HepG2 (cell line): Measurements from ENCODE around the gene EGFLAM. TPM values are rescaled to one million over a fixed set of nuclear protein-coding genes. Genes with fewer than 3 reads are reported as not detected.

Experiments used
- DMAP1 ChIP-seq: IDR thresholded peaks from 2 replicates; pipeline ENCODE4 v1.6.1; 2016
- DR1 ChIP-seq: sonication (generic); formaldehyde crosslinking; IDR thresholded peaks from 2 replicates; pipeline ENCODE4 v1.8.0; 2021; ENCODE audit warnings: mild to moderate bottlenecking, missing genetic modification reagents, inconsistent platforms
- EP300 ChIP-seq, 3 experiments: sonication (generic) in 1 of 3; formaldehyde crosslinking in 1 of 3; IDR thresholded peaks; 2 replicates each; pipeline versions ENCODE4 v1.5.1 to v1.6.1; 2011 to 2020; ENCODE audit warnings: low read depth in 2 of 3, low read length in 2 of 3, borderline replicate concordance in 1 of 3, improper control_type of control experiment in 1 of 3, mild to moderate bottlenecking in 1 of 3, missing genetic modification reagents in 1 of 3, moderate library complexity in 1 of 3
- GATAD2A ChIP-seq: IDR thresholded peaks from 2 replicates; pipeline ENCODE4 v1.6.1; 2016
- KMT2B ChIP-seq: IDR thresholded peaks from 2 replicates; pipeline ENCODE4 v1.6.1; 2016; ENCODE audit warnings: missing genetic modification reagents, missing compliant biosample characterization
- NR2F6 ChIP-seq, 2 experiments: IDR thresholded peaks; 2 replicates each; pipeline ENCODE4 v1.6.1; 2016; ENCODE audit warnings: antibody characterized with exemption in 1 of 2, mild to moderate bottlenecking in 1 of 2
- PHF8 ChIP-seq: sonication (generic); formaldehyde crosslinking; IDR thresholded peaks from 2 replicates; pipeline ENCODE4 v1.5.0; 2020; ENCODE audit warnings: missing genetic modification reagents
- SALL1 ChIP-seq: sonication (generic); formaldehyde crosslinking; IDR thresholded peaks from 2 replicates; pipeline ENCODE4 v1.8.0; 2022; ENCODE audit warnings: mild to moderate bottlenecking, missing genetic modification reagents
- SALL2 ChIP-seq: sonication (generic); formaldehyde crosslinking; IDR thresholded peaks from 2 replicates; pipeline ENCODE4 v1.8.1; 2023; ENCODE audit warnings: mild to moderate bottlenecking, missing genetic modification reagents, inconsistent platforms
- SPEN ChIP-seq: sonication (generic); formaldehyde crosslinking; IDR thresholded peaks from 2 replicates; pipeline ENCODE4 v1.5.1; 2020; ENCODE audit warnings: low read depth, mild to moderate bottlenecking, missing genetic modification reagents
- TBP ChIP-seq: sonication (generic); formaldehyde crosslinking; IDR thresholded peaks from 2 replicates; pipeline ENCODE4 v1.5.0; 2020; ENCODE audit warnings: missing genetic modification reagents
- ZNF10 ChIP-seq: sonication (generic); formaldehyde crosslinking; IDR thresholded peaks from 2 replicates; pipeline ENCODE4 v1.4.0; 2020; ENCODE audit warnings: mild to moderate bottlenecking, low read depth, missing genetic modification reagents, borderline replicate concordance
- ZNF230 ChIP-seq: sonication (generic); formaldehyde crosslinking; IDR thresholded peaks from 2 replicates; pipeline ENCODE4 v1.4.0; 2020; ENCODE audit warnings: mild to moderate bottlenecking, missing genetic modification reagents
- polyA plus RNA-seq, 8 experiments: library from polyadenylated mRNA; depleted of rRNA in 3 of 8; stranded (reverse) in 7 of 8; unstranded in 1 of 8; fragments of >200 nt; fragmentation: Illumina TruSeq in 4 of 8; extraction: Trizol in 4 of 8; gene quantifications; 2 replicates each; pipeline versions ENCODE4 v1.2.1 to v1.2.3, GENCODE V29; 2011 to 2016; ENCODE audit warnings: low read depth in 4 of 8, missing spikeins in 1 of 8, mixed read lengths in 1 of 8; ENCODE audit not compliant: insufficient read depth in 1 of 8
- total RNA-seq, 5 experiments: library from RNA; depleted of rRNA; stranded (reverse); fragments of >200 nt; fragmentation: Illumina TruSeq; extraction: Trizol; gene quantifications; 2 replicates each; pipeline ENCODE4 v1.2.3, GENCODE V29; 2016; ENCODE audit warnings: low read depth in 1 of 5
- TF ChIP-seq, protein P1 (sequence below): sonication (generic); formaldehyde crosslinking; conservative IDR thresholded peaks from 2 replicates; pipeline ENCODE4 v1.4.0; 2020; ENCODE audit warnings: mild to moderate bottlenecking, missing genetic modification reagents, moderate library complexity
- TF ChIP-seq, protein P2 (sequence below): sonication (generic); formaldehyde crosslinking; IDR thresholded peaks from 2 replicates; pipeline ENCODE4 v1.4.0; 2020; ENCODE audit warnings: missing genetic modification reagents, borderline replicate concordance
- TF ChIP-seq, protein P3 (sequence below): IDR thresholded peaks from 2 replicates; pipeline ENCODE4 v1.4.0; 2020; ENCODE audit warnings: mild to moderate bottlenecking, missing genetic modification reagents
- TF ChIP-seq, protein P4 (sequence below): sonication (generic); formaldehyde crosslinking; IDR thresholded peaks from 2 replicates; pipeline ENCODE4 v1.8.0; 2023; ENCODE audit warnings: mild to moderate bottlenecking, missing genetic modification reagents
- TF ChIP-seq, protein P5 (sequence below): sonication (generic); formaldehyde crosslinking; IDR thresholded peaks from 2 replicates; pipeline ENCODE4 v1.4.0; 2020; ENCODE audit warnings: low read depth, mild to moderate bottlenecking, missing genetic modification reagents

Gene EGFLAM
- total and polyA plus RNA-seq, 2 of the 13 experiments (the other 11 are each of a cell fraction or from before 2014, with no cell fraction given), result not detected

DNA sequence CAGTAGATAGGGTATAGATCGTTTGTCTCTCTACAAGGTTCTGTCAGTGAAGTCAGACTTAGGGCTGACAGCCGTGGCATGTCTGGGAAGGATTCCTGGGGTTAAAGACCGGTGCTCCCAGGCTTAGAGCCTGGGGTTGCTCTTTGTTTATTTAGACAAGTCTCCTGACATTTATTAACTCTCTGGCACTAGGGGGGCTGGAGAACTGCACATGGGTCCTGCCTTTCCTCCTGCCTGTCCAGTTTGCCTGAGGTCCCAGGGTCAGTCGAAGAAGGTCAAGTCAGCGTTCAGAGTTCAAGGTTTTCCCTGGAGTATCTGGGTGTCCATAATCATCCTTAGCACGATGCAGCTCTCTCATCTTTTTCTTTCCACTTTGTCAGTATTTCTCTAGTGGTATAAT is 5.6 kb downstream of the EGFLAM start (continued):
- TF ChIP-seq EP300 (IDR thresholded peaks at IDR 0.05; ENCODE audit: low read depth in 2 of 2, low read length in 2 of 2), result no peak
- no peak for TF ChIP-seq EP300 (CRISPR knock-in tag; IDR thresholded peaks at IDR 0.05; ENCODE audit: borderline replicate concordance)
- TF ChIP-seq SALL2 (CRISPR knock-in tag), result no peak
- TF ChIP-seq, protein P1, sequence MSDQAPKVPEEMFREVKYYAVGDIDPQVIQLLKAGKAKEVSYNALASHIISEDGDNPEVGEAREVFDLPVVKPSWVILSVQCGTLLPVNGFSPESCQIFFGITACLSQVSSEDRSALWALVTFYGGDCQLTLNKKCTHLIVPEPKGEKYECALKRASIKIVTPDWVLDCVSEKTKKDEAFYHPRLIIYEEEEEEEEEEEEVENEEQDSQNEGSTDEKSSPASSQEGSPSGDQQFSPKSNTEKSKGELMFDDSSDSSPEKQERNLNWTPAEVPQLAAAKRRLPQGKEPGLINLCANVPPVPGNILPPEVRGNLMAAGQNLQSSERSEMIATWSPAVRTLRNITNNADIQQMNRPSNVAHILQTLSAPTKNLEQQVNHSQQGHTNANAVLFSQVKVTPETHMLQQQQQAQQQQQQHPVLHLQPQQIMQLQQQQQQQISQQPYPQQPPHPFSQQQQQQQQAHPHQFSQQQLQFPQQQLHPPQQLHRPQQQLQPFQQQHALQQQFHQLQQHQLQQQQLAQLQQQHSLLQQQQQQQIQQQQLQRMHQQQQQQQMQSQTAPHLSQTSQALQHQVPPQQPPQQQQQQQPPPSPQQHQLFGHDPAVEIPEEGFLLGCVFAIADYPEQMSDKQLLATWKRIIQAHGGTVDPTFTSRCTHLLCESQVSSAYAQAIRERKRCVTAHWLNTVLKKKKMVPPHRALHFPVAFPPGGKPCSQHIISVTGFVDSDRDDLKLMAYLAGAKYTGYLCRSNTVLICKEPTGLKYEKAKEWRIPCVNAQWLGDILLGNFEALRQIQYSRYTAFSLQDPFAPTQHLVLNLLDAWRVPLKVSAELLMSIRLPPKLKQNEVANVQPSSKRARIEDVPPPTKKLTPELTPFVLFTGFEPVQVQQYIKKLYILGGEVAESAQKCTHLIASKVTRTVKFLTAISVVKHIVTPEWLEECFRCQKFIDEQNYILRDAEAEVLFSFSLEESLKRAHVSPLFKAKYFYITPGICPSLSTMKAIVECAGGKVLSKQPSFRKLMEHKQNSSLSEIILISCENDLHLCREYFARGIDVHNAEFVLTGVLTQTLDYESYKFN (CRISPR knock-in tag), result peak; percentile 49
- no peak for TF ChIP-seq KMT2B
- no peak for TF ChIP-seq SPEN (CRISPR knock-in tag)
- TF ChIP-seq PHF8 (CRISPR knock-in tag), result no peak
- 0 out of 2 replicates have a peak, but pooled peaks have one; percentile 18 for TF ChIP-seq SALL1 (CRISPR knock-in tag)
- TF ChIP-seq, protein P2, sequence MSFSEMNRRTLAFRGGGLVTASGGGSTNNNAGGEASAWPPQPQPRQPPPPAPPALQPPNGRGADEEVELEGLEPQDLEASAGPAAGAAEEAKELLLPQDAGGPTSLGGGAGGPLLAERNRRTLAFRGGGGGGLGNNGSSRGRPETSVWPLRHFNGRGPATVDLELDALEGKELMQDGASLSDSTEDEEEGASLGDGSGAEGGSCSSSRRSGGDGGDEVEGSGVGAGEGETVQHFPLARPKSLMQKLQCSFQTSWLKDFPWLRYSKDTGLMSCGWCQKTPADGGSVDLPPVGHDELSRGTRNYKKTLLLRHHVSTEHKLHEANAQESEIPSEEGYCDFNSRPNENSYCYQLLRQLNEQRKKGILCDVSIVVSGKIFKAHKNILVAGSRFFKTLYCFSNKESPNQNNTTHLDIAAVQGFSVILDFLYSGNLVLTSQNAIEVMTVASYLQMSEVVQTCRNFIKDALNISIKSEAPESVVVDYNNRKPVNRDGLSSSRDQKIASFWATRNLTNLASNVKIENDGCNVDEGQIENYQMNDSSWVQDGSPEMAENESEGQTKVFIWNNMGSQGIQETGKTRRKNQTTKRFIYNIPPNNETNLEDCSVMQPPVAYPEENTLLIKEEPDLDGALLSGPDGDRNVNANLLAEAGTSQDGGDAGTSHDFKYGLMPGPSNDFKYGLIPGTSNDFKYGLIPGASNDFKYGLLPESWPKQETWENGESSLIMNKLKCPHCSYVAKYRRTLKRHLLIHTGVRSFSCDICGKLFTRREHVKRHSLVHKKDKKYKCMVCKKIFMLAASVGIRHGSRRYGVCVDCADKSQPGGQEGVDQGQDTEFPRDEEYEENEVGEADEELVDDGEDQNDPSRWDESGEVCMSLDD, result no peak
- TF ChIP-seq, protein P3, sequence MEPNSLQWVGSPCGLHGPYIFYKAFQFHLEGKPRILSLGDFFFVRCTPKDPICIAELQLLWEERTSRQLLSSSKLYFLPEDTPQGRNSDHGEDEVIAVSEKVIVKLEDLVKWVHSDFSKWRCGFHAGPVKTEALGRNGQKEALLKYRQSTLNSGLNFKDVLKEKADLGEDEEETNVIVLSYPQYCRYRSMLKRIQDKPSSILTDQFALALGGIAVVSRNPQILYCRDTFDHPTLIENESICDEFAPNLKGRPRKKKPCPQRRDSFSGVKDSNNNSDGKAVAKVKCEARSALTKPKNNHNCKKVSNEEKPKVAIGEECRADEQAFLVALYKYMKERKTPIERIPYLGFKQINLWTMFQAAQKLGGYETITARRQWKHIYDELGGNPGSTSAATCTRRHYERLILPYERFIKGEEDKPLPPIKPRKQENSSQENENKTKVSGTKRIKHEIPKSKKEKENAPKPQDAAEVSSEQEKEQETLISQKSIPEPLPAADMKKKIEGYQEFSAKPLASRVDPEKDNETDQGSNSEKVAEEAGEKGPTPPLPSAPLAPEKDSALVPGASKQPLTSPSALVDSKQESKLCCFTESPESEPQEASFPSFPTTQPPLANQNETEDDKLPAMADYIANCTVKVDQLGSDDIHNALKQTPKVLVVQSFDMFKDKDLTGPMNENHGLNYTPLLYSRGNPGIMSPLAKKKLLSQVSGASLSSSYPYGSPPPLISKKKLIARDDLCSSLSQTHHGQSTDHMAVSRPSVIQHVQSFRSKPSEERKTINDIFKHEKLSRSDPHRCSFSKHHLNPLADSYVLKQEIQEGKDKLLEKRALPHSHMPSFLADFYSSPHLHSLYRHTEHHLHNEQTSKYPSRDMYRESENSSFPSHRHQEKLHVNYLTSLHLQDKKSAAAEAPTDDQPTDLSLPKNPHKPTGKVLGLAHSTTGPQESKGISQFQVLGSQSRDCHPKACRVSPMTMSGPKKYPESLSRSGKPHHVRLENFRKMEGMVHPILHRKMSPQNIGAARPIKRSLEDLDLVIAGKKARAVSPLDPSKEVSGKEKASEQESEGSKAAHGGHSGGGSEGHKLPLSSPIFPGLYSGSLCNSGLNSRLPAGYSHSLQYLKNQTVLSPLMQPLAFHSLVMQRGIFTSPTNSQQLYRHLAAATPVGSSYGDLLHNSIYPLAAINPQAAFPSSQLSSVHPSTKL, result peak; percentile 49
- TF ChIP-seq, protein P4, sequence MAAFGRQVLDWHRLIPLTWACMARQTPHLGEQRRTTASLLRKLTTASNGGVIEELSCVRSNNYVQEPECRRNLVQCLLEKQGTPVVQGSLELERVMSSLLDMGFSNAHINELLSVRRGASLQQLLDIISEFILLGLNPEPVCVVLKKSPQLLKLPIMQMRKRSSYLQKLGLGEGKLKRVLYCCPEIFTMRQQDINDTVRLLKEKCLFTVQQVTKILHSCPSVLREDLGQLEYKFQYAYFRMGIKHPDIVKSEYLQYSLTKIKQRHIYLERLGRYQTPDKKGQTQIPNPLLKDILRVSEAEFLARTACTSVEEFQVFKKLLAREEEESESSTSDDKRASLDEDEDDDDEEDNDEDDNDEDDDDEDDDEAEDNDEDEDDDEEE (CRISPR knock-in tag), result no peak
- TF ChIP-seq TBP (CRISPR knock-in tag), result no peak
- no peak for TF ChIP-seq ZNF230
- peak; percentile 22; the same call in 1 of the 2 replicates for TF ChIP-seq GATAD2A (CRISPR knock-in tag)
- TF ChIP-seq DR1, result no peak
- no peak for TF ChIP-seq ZNF10
- TF ChIP-seq NR2F6 (IDR thresholded peaks at IDR 0.05), result peak; percentile 58
- peak; percentile 53 for TF ChIP-seq NR2F6 (CRISPR knock-in tag; IDR thresholded peaks at IDR 0.05)
- TF ChIP-seq, protein P5, sequence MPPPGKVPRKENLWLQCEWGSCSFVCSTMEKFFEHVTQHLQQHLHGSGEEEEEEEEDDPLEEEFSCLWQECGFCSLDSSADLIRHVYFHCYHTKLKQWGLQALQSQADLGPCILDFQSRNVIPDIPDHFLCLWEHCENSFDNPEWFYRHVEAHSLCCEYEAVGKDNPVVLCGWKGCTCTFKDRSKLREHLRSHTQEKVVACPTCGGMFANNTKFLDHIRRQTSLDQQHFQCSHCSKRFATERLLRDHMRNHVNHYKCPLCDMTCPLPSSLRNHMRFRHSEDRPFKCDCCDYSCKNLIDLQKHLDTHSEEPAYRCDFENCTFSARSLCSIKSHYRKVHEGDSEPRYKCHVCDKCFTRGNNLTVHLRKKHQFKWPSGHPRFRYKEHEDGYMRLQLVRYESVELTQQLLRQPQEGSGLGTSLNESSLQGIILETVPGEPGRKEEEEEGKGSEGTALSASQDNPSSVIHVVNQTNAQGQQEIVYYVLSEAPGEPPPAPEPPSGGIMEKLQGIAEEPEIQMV (CRISPR knock-in tag), result no peak
- no peak for TF ChIP-seq DMAP1 (CRISPR knock-in tag)
